GM18867 (cell line): Measurements from ENCODE around the gene CYP19A1.

ENCODE experiments used
- ATAC-seq: cut with Tn5 transposase; IDR thresholded peaks from one replicate; pipeline ENCODE4 v1.9.1; 2021; ENCODE audit warnings: mild to moderate bottlenecking, moderate library complexity; ENCODE audit not compliant: unreplicated experiment

The CYP19A1 gene

GRCh38 chr15:51338496-51338895 is at the start of gene CYP19A1:
Gene CYP19A1 (minus strand): TSS chr15:51338596. CDS start chr15:51242912, 95,684 bp downstream.
- no peak for ATAC-seq

- ATAC-seq = no peak
Observed at GRCh38 chr15:51387699-51388041, 49.3 kb upstream of the CYP19A1 start.

GRCh38 chr15:51386960-51387698 is 48.7 kb upstream of the CYP19A1 start:
- ATAC-seq = no peak

- ATAC-seq = no peak
Observed at GRCh38 chr15:51386486-51386885, 48.1 kb upstream of the CYP19A1 start.

- ATAC-seq = no peak
Observed at GRCh38 chr15:51386029-51386428, 47.6 kb upstream of the CYP19A1 start.

GRCh38 chr15:51382787-51383186 is 44.4 kb upstream of the CYP19A1 start:
- ATAC-seq = no peak

GRCh38 chr15:51380999-51381806 is 42.8 kb upstream of the CYP19A1 start:
- peak; percentile 90 for ATAC-seq

GRCh38 chr15:51379390-51379789 is 41.0 kb upstream of the CYP19A1 start:
- ATAC-seq = no peak

GRCh38 chr15:51378406-51378805 is 40.0 kb upstream of the CYP19A1 start:
- ATAC-seq = no peak

GRCh38 chr15:51377038-51377786 is 38.8 kb upstream of the CYP19A1 start:
- ATAC-seq = no peak

- no peak for ATAC-seq
Observed at GRCh38 chr15:51375966-51376640, 37.7 kb upstream of the CYP19A1 start.

GRCh38 chr15:51374131-51374530 is 35.7 kb upstream of the CYP19A1 start:
- no peak for ATAC-seq

- ATAC-seq = no peak
Observed at GRCh38 chr15:51371266-51371665, 32.9 kb upstream of the CYP19A1 start.

- ATAC-seq = peak; percentile 89
Observed at GRCh38 chr15:51369451-51369761, 31.0 kb upstream of the CYP19A1 start.

- no peak for ATAC-seq
Observed at GRCh38 chr15:51368751-51369450, 30.5 kb upstream of the CYP19A1 start.

- no peak for ATAC-seq
Observed at GRCh38 chr15:51368307-51368706, 29.9 kb upstream of the CYP19A1 start.

GRCh38 chr15:51367322-51367976 is 29.1 kb upstream of the CYP19A1 start:
- no peak for ATAC-seq

- no peak for ATAC-seq
Observed at GRCh38 chr15:51366920-51367319, 28.5 kb upstream of the CYP19A1 start.

- no peak for ATAC-seq
Observed at GRCh38 chr15:51366071-51366470, 27.7 kb upstream of the CYP19A1 start.

GRCh38 chr15:51365417-51365816 is 27.0 kb upstream of the CYP19A1 start:
- ATAC-seq = no peak
